ENCODE results near the gene ZNF423.

DNA sequence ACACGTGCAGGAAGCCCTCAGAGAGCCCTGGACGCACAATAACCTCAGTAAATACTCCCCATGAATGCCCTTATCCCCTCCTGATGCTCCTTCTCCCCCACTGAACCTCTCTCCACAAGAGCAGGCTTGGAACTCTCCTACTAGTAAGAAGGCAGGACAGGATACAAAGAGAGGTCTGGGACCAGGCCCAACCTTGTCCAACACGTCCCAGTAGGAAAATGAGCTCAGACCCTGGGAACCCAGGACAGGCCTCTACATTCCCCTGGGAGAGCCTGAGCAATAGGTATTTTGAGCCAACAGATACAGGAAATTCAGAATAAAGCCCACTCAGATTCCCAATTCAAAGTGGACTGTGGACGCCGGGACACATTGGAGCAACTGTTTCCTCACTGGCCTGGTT lies 19.2 kb downstream of the ZNF423 start:
- TF ChIP-seq, protein P1, sequence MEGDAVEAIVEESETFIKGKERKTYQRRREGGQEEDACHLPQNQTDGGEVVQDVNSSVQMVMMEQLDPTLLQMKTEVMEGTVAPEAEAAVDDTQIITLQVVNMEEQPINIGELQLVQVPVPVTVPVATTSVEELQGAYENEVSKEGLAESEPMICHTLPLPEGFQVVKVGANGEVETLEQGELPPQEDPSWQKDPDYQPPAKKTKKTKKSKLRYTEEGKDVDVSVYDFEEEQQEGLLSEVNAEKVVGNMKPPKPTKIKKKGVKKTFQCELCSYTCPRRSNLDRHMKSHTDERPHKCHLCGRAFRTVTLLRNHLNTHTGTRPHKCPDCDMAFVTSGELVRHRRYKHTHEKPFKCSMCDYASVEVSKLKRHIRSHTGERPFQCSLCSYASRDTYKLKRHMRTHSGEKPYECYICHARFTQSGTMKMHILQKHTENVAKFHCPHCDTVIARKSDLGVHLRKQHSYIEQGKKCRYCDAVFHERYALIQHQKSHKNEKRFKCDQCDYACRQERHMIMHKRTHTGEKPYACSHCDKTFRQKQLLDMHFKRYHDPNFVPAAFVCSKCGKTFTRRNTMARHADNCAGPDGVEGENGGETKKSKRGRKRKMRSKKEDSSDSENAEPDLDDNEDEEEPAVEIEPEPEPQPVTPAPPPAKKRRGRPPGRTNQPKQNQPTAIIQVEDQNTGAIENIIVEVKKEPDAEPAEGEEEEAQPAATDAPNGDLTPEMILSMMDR (IDR thresholded peaks at IDR 0.05): no peak
- TF ChIP-seq POLR2A (IDR thresholded peaks at IDR 0.05): no peak

Measured in right lobe of liver (tissue), 4 donors.